Right lobe of liver (tissue), 5 donors: ENCODE data around the gene SLC38A5. TPM values are rescaled to one million over a fixed set of nuclear protein-coding genes. Genes with fewer than 3 reads are reported as not detected.

Experiments used
- small RNA-seq, 2 experiments: library from RNA; depleted of rRNA; stranded (forward); fragments of <200 nt; gene quantifications; one replicate each; pipeline ENCODE3, GENCODE V24; 2016
- total RNA-seq, 6 experiments: library from RNA; depleted of rRNA in 2 of 6; stranded (reverse); fragments of >200 nt in 2 of 6; fragmentation: NEBNext Ultra II Directional in 3 of 6; extraction: Animal tissue kit (Norgen Biotek cat#: 25700) in 3 of 6; gene quantifications; one replicate each; pipeline versions ENCODE4 v1.1.0 to v1.2.4, GENCODE V29; 2016 to 2023
- donor health status: DM: no; HTN: no; CAD: no.
- donor health status: DM: no; HTN: no; CAD: no.
- donor health status: DM: no; HTN: yes; CAD: no.
- donor health status: DM: no; HTN: yes; CAD: no.

The SLC38A5 gene
- total RNA-seq, 6 experiments from 2014 or later: 0.22 to 1.4 (median 0.37) TPM; not detected in 1

Small RNA genes within 50 kb of the gene (small RNA-seq; reads per million reads assigned to genes)
- 0 reads per million in 2 experiments for gene AL606490.4

Other genes starting within 250 kb of the SLC38A5 start
- not detected for gene SSX1, start 214.9 kb downstream of the SLC38A5 start, total RNA-seq
- gene SSX3, start 113.6 kb downstream of the SLC38A5 start, total RNA-seq: not detected
- gene SSX4, start 86.7 kb downstream of the SLC38A5 start, total RNA-seq: not detected
- gene SSX4B, start 58.3 kb downstream of the SLC38A5 start, total RNA-seq: not detected
- 10 to 100 TPM in 5 of 6 experiments, 1 to 10 TPM in 1; 9.9 to 30.4 (median 12.5) TPM for gene FTSJ1, start 5.9 kb upstream of the SLC38A5 start, total RNA-seq
- 1 to 10 TPM; 1.7 to 6.1 (median 1.9) TPM for gene PORCN, start 38.7 kb upstream of the SLC38A5 start, total RNA-seq
- gene EBP, start 51.5 kb upstream of the SLC38A5 start, total RNA-seq: 100 to 1,000 TPM; 150 to 276 (median 225) TPM
- gene TBC1D25, start 69.5 kb upstream of the SLC38A5 start, total RNA-seq: 1 to 10 TPM; 4.3 to 7.5 (median 5.6) TPM
- 10 to 100 TPM; 14.7 to 69.0 (median 57.7) TPM for gene RBM3, start 104.2 kb upstream of the SLC38A5 start, total RNA-seq
- gene WDR13, start 127.2 kb upstream of the SLC38A5 start, total RNA-seq: 100 to 1,000 TPM in 2 of 6 experiments, 10 to 100 TPM in 4; 46.5 to 193 (median 80.8) TPM
- gene WAS, start 213.5 kb upstream of the SLC38A5 start, total RNA-seq: 1 to 10 TPM; 2.4 to 7.2 (median 4.8) TPM
- gene SUV39H1, start 226.5 kb upstream of the SLC38A5 start, total RNA-seq: 10 to 100 TPM in 1 of 6 experiments, 1 to 10 TPM in 5; 2.2 to 10.8 (median 3.5) TPM